HepG2 (cell line): ENCODE measurements around the gene MPZL3. TPM values are rescaled to one million over a fixed set of nuclear protein-coding genes. Genes with fewer than 3 reads are reported as not detected.
A peak's percentile ranks its signal among the peaks of the same experiment; 100 is the strongest.

Experiments
- ATF7-NPFF ChIP-seq: sonication (generic); formaldehyde crosslinking; IDR thresholded peaks from 2 replicates; pipeline ENCODE4 v1.8.1; 2023; ENCODE audit warnings: mild to moderate bottlenecking, low read depth, missing genetic modification reagents, moderate library complexity
- BORCS8-MEF2B ChIP-seq: sonication (generic); formaldehyde crosslinking; IDR thresholded peaks from 2 replicates; pipeline ENCODE4 v1.8.0; 2022; ENCODE audit warnings: mild to moderate bottlenecking, missing genetic modification reagents
- GABPA ChIP-seq, 2 experiments: IDR thresholded peaks; 2 replicates each; pipeline ENCODE4 v1.6.1; 2011 to 2016; ENCODE audit warnings: low read depth in 2 of 2, low read length in 1 of 2, missing biosample characterization in 1 of 2, missing genetic modification characterization in 1 of 2
- GPN1 ChIP-seq: sonication (generic); formaldehyde crosslinking; IDR thresholded peaks from 2 replicates; pipeline ENCODE4 v1.5.1; 2020; ENCODE audit warnings: missing genetic modification reagents, borderline replicate concordance
- KAT8 ChIP-seq: IDR thresholded peaks from 2 replicates; pipeline ENCODE4 v1.6.1; 2016; ENCODE audit warnings: missing genetic modification reagents, missing compliant biosample characterization
- NFE2 ChIP-seq: sonication (generic); formaldehyde crosslinking; IDR thresholded peaks from 2 replicates; pipeline ENCODE4 v1.4.0; 2020; ENCODE audit warnings: missing genetic modification reagents
- ONECUT2 ChIP-seq: sonication (generic); formaldehyde crosslinking; IDR thresholded peaks from 2 replicates; pipeline ENCODE4 v1.4.0; 2020; ENCODE audit warnings: missing genetic modification reagents
- PRMT3 ChIP-seq: sonication (generic); formaldehyde crosslinking; IDR thresholded peaks from 2 replicates; pipeline ENCODE4 v1.8.1; 2022; ENCODE audit warnings: low read depth, mild to moderate bottlenecking, moderate library complexity, missing genetic modification reagents, borderline replicate concordance
- TEAD2 ChIP-seq: sonication (generic); formaldehyde crosslinking; IDR thresholded peaks from 2 replicates; pipeline ENCODE4 v1.9.0; 2021; ENCODE audit warnings: missing genetic modification reagents
- U2AF1 ChIP-seq: fragments of 200-400 bp; formaldehyde crosslinking; optimal IDR thresholded peaks from 2 replicates; pipeline ENCODE3; 2017; ENCODE audit warnings: mild to moderate bottlenecking, low read depth, low read length
- ZNF510 ChIP-seq: sonication (generic); formaldehyde crosslinking; IDR thresholded peaks from 2 replicates; pipeline ENCODE4 v1.4.0; 2020; ENCODE audit warnings: low read depth, mild to moderate bottlenecking, missing genetic modification reagents
- ZNF550 ChIP-seq: sonication (generic); formaldehyde crosslinking; IDR thresholded peaks from 2 replicates; pipeline ENCODE4 v1.4.0; 2020; ENCODE audit warnings: mild to moderate bottlenecking, missing genetic modification reagents, borderline replicate concordance
- ZNF562 ChIP-seq: sonication (generic); formaldehyde crosslinking; IDR thresholded peaks from 2 replicates; pipeline ENCODE4 v1.8.0; 2022; ENCODE audit warnings: missing genetic modification reagents, borderline replicate concordance
- ZNF574 ChIP-seq: sonication (generic); formaldehyde crosslinking; IDR thresholded peaks from 2 replicates; pipeline ENCODE4 v1.4.0; 2020; ENCODE audit warnings: missing genetic modification reagents
- polyA plus RNA-seq, 8 experiments: library from polyadenylated mRNA; depleted of rRNA in 3 of 8; stranded (reverse) in 7 of 8; unstranded in 1 of 8; fragments of >200 nt; fragmentation: Illumina TruSeq in 4 of 8; extraction: Trizol in 4 of 8; gene quantifications; 2 replicates each; pipeline versions ENCODE4 v1.2.1 to v1.2.3, GENCODE V29; 2011 to 2016; ENCODE audit warnings: low read depth in 4 of 8, missing spikeins in 1 of 8, mixed read lengths in 1 of 8; ENCODE audit not compliant: insufficient read depth in 1 of 8
- total RNA-seq, 5 experiments: library from RNA; depleted of rRNA; stranded (reverse); fragments of >200 nt; fragmentation: Illumina TruSeq; extraction: Trizol; gene quantifications; 2 replicates each; pipeline ENCODE4 v1.2.3, GENCODE V29; 2016; ENCODE audit warnings: low read depth in 1 of 5
- TF ChIP-seq, protein P1 (sequence below): sonication (generic); formaldehyde crosslinking; IDR thresholded peaks from 2 replicates; pipeline ENCODE4 v1.5.1; 2020; ENCODE audit warnings: missing genetic modification reagents, mild to moderate bottlenecking, borderline replicate concordance
- TF ChIP-seq, protein P2 (sequence below): sonication (generic); formaldehyde crosslinking; IDR thresholded peaks from 2 replicates; pipeline ENCODE4 v1.4.0; 2020; ENCODE audit warnings: missing genetic modification reagents, borderline replicate concordance
- TF ChIP-seq, protein P3 (sequence below): sonication (generic); formaldehyde crosslinking; IDR thresholded peaks from 2 replicates; pipeline ENCODE4 v1.8.0; 2022; ENCODE audit warnings: missing genetic modification reagents, mild to moderate bottlenecking, borderline replicate concordance
- TF ChIP-seq, protein P4 (sequence below): sonication (generic); formaldehyde crosslinking; IDR thresholded peaks from 2 replicates; pipeline ENCODE4 v1.4.0; 2020; ENCODE audit warnings: missing genetic modification reagents

The MPZL3 gene
- total and polyA plus RNA-seq, 2 of the 13 experiments (the other 11 are each of a cell fraction or from before 2014, with no cell fraction given): 5.3 to 9.3 TPM

GRCh38 chr11:118198370-118198769, 53.8 kb downstream of the MPZL3 start (continued):
- TF ChIP-seq, protein P1, sequence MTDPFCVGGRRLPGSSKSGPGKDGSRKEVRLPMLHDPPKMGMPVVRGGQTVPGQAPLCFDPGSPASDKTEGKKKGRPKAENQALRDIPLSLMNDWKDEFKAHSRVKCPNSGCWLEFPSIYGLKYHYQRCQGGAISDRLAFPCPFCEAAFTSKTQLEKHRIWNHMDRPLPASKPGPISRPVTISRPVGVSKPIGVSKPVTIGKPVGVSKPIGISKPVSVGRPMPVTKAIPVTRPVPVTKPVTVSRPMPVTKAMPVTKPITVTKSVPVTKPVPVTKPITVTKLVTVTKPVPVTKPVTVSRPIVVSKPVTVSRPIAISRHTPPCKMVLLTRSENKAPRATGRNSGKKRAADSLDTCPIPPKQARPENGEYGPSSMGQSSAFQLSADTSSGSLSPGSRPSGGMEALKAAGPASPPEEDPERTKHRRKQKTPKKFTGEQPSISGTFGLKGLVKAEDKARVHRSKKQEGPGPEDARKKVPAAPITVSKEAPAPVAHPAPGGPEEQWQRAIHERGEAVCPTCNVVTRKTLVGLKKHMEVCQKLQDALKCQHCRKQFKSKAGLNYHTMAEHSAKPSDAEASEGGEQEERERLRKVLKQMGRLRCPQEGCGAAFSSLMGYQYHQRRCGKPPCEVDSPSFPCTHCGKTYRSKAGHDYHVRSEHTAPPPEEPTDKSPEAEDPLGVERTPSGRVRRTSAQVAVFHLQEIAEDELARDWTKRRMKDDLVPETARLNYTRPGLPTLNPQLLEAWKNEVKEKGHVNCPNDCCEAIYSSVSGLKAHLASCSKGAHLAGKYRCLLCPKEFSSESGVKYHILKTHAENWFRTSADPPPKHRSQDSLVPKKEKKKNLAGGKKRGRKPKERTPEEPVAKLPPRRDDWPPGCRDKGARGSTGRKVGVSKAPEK (CRISPR knock-in tag): no peak
- TF ChIP-seq PRMT3 (CRISPR knock-in tag) (no peak), GPN1 (CRISPR knock-in tag) (no peak), KAT8 (CRISPR knock-in tag) (peak; percentile 45; the same call in 1 of the 2 replicates), ZNF562 (CRISPR knock-in tag) (no peak), BORCS8-MEF2B (CRISPR knock-in tag) (no peak), ZNF550 (CRISPR knock-in tag) (no peak), TEAD2 (CRISPR knock-in tag) (no peak), ZNF510 (CRISPR knock-in tag) (no peak), GABPA (IDR thresholded peaks at IDR 0.05; ENCODE audit: low read depth, low read length) (no peak), GABPA (CRISPR knock-in tag; IDR thresholded peaks at IDR 0.05; ENCODE audit: low read depth) (0 out of 2 replicates have a peak, but pooled peaks have one; percentile 38), ATF7-NPFF (CRISPR knock-in tag) (no peak), U2AF1 (no peak), NFE2 (no peak), ONECUT2 (CRISPR knock-in tag) (no peak), ZNF574 (peak; percentile 43; the same call in 1 of the 2 replicates)
- TF ChIP-seq, protein P2, sequence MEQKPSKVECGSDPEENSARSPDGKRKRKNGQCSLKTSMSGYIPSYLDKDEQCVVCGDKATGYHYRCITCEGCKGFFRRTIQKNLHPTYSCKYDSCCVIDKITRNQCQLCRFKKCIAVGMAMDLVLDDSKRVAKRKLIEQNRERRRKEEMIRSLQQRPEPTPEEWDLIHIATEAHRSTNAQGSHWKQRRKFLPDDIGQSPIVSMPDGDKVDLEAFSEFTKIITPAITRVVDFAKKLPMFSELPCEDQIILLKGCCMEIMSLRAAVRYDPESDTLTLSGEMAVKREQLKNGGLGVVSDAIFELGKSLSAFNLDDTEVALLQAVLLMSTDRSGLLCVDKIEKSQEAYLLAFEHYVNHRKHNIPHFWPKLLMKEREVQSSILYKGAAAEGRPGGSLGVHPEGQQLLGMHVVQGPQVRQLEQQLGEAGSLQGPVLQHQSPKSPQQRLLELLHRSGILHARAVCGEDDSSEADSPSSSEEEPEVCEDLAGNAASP: 0 out of 2 replicates have a peak, but pooled peaks have one; percentile 31
- TF ChIP-seq, protein P3, sequence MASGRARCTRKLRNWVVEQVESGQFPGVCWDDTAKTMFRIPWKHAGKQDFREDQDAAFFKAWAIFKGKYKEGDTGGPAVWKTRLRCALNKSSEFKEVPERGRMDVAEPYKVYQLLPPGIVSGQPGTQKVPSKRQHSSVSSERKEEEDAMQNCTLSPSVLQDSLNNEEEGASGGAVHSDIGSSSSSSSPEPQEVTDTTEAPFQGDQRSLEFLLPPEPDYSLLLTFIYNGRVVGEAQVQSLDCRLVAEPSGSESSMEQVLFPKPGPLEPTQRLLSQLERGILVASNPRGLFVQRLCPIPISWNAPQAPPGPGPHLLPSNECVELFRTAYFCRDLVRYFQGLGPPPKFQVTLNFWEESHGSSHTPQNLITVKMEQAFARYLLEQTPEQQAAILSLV (CRISPR knock-in tag): no peak
- TF ChIP-seq, protein P4, sequence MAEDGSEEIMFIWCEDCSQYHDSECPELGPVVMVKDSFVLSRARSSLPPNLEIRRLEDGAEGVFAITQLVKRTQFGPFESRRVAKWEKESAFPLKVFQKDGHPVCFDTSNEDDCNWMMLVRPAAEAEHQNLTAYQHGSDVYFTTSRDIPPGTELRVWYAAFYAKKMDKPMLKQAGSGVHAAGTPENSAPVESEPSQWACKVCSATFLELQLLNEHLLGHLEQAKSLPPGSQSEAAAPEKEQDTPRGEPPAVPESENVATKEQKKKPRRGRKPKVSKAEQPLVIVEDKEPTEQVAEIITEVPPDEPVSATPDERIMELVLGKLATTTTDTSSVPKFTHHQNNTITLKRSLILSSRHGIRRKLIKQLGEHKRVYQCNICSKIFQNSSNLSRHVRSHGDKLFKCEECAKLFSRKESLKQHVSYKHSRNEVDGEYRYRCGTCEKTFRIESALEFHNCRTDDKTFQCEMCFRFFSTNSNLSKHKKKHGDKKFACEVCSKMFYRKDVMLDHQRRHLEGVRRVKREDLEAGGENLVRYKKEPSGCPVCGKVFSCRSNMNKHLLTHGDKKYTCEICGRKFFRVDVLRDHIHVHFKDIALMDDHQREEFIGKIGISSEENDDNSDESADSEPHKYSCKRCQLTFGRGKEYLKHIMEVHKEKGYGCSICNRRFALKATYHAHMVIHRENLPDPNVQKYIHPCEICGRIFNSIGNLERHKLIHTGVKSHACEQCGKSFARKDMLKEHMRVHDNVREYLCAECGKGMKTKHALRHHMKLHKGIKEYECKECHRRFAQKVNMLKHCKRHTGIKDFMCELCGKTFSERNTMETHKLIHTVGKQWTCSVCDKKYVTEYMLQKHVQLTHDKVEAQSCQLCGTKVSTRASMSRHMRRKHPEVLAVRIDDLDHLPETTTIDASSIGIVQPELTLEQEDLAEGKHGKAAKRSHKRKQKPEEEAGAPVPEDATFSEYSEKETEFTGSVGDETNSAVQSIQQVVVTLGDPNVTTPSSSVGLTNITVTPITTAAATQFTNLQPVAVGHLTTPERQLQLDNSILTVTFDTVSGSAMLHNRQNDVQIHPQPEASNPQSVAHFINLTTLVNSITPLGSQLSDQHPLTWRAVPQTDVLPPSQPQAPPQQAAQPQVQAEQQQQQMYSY (CRISPR knock-in tag): no peak
